ENCODE measurements around the gene MEX3B.
"Not testable (repeated sequence)": the region's sequence is repeated elsewhere in the genome, so short reads cannot be mapped to it uniquely, and the experiment has no call there.

Gene MEX3B

GRCh38 chr15:82003916-82004315 lies 41.9 kb downstream of the MEX3B start:
- Histone ChIP-seq H3K9me3 (ENCODE audit: low read length) (peaks cover 3% of the 10 kb centered on the region; the same call in 1 of the 2 replicates), H3K79me2 (ENCODE audit: insufficient read depth, low read length) (no peaks in the 10 kb centered on the region), H3K27me3 (ENCODE audit: insufficient read depth, low read length) (no peaks in the 10 kb centered on the region), H4K20me1 (ENCODE audit: insufficient read depth, low read length) (no peaks in the 10 kb centered on the region), H2AFZ (ENCODE audit: low read length) (no peak overlapping the region), H3F3A (ENCODE audit: insufficient read depth, low read length) (no peaks in the 10 kb centered on the region), H3K4me1 (ENCODE audit: insufficient read depth, low read length, severe bottlenecking) (no peaks in the 10 kb centered on the region), H3K36me3 (ENCODE audit: insufficient read depth, low read length) (no peaks in the 10 kb centered on the region), H3K4me2 (ENCODE audit: low read length) (no peak overlapping the region), H3K4me3 (ENCODE audit: low read depth, low read length, poor library complexity, severe bottlenecking) (no peak overlapping the region), H3K9me2 (ENCODE audit: low read depth, low read length) (no peaks in the 10 kb centered on the region), H3K27ac (ENCODE audit: low read depth, low read length, poor library complexity, severe bottlenecking) (no peak overlapping the region), H3K9ac (ENCODE audit: low read length) (no peak overlapping the region)
- TF ChIP-seq CTCF (IDR thresholded peaks at IDR 0.05; ENCODE audit: low read length) = no peak
- TF ChIP-seq EZH2 (IDR thresholded peaks at IDR 0.05; ENCODE audit: borderline replicate concordance, low read length) = no peak

DNA sequence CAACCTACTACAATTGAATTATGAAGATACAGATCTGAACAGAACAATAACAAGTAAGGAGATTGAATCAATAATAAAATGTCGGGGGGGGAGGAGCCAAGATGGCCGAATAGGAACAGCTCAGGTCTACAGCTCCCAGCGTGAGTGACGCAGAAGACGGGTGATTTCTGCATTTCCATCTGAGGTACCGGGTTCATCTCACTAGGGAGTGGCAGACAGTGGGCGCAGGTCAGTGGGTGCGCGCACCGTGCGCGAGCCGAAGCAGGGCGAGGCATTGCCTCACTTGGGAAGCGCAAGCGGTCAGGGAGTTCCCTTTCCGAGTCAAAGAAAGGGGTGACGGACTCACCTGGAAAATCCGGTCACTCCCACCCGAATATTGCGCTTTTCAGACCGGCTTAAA lies 50.7 kb downstream of the MEX3B start:
- H4K20me1 ChIP-seq (ENCODE audit: insufficient read depth, low read length); H3K79me2 ChIP-seq (ENCODE audit: insufficient read depth, low read length); H3F3A ChIP-seq (ENCODE audit: insufficient read depth, low read length); H3K27me3 ChIP-seq (ENCODE audit: insufficient read depth, low read length); H3K9me2 ChIP-seq (ENCODE audit: low read depth, low read length); H2AFZ ChIP-seq (ENCODE audit: low read length); H3K4me1 ChIP-seq (ENCODE audit: insufficient read depth, low read length, severe bottlenecking); H3K9me3 ChIP-seq (ENCODE audit: low read length): not testable (repeated sequence)
- Histone ChIP-seq H3K27ac (ENCODE audit: low read depth, low read length, poor library complexity, severe bottlenecking) (peak overlapping the region; percentile 45), H3K36me3 (ENCODE audit: insufficient read depth, low read length) (peaks cover 12% of the 10 kb centered on the region; the same call in 1 of the 2 replicates), H3K9ac (ENCODE audit: low read length) (peak overlapping the region; percentile 52), H3K4me3 (ENCODE audit: low read depth, low read length, poor library complexity, severe bottlenecking) (peak overlapping the region; percentile 60), H3K4me2 (ENCODE audit: low read length) (peak overlapping the region; percentile 73)

DNA sequence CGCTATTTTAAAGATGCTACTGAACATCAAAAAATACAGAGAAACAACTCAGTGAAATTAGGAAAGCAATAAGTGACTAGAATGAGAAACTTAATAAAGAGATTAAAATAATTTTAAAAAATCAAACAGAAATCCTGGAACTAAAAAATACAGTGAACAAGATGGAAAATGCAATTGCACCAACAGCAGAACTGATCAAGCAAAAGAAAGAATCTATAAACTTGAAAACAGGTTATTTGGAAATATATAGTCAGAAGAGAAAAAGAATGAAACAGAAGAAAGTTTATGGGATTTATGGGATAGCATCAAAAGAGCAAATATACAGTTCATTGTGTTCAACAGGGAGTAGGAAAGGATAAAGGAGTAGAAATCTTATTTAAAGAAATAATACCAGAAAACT lies 53.3 kb downstream of the MEX3B start:
- Histone ChIP-seq H3K9ac (ENCODE audit: low read length) (no peak overlapping the region), H3K36me3 (ENCODE audit: insufficient read depth, low read length) (peaks cover 12% of the 10 kb centered on the region; the same call in 1 of the 2 replicates), H3K9me3 (ENCODE audit: low read length) (peaks cover 6% of the 10 kb centered on the region), H3K9me2 (ENCODE audit: low read depth, low read length) (no peaks in the 10 kb centered on the region), H3K27me3 (ENCODE audit: insufficient read depth, low read length) (no peaks in the 10 kb centered on the region), H3K27ac (ENCODE audit: low read depth, low read length, poor library complexity, severe bottlenecking) (no peak overlapping the region), H3K4me2 (ENCODE audit: low read length) (no peak overlapping the region), H4K20me1 (ENCODE audit: insufficient read depth, low read length) (no peaks in the 10 kb centered on the region), H2AFZ (ENCODE audit: low read length) (no peak overlapping the region), H3F3A (ENCODE audit: insufficient read depth, low read length) (no peaks in the 10 kb centered on the region), H3K4me1 (ENCODE audit: insufficient read depth, low read length, severe bottlenecking) (peaks cover 9% of the 10 kb centered on the region), H3K4me3 (ENCODE audit: low read depth, low read length, poor library complexity, severe bottlenecking) (no peak overlapping the region), H3K79me2 (ENCODE audit: insufficient read depth, low read length) (no peaks in the 10 kb centered on the region)
- no peak for TF ChIP-seq CTCF (IDR thresholded peaks at IDR 0.05; ENCODE audit: low read length)
- no peak for TF ChIP-seq EZH2 (IDR thresholded peaks at IDR 0.05; ENCODE audit: borderline replicate concordance, low read length)

Data from OCI-LY1 (cell line).